MM.1S (cell line): ENCODE measurements around the gene SORL1-AS1.

Experiments
- DNase-seq: peaks from one replicate; pipeline ENCODE4 v3.0.0-alpha.2; 2015
- H2AFZ ChIP-seq: fragments of 300-600 bp; sonication (generic); 2 replicates; pipeline ENCODE4 v1.6.0; 2016; ENCODE audit warnings: antibody characterized with exemption, low read length
- H3F3A ChIP-seq: fragments of 300-600 bp; sonication (generic); 2 replicates; pipeline ENCODE4 v1.6.1; 2016; ENCODE audit warnings: mild to moderate bottlenecking, antibody characterized with exemption, low read length, moderate library complexity, mixed read lengths; ENCODE audit not compliant: insufficient read depth
- H3K27ac ChIP-seq: fragments of 300-600 bp; sonication (generic); 2 replicates; pipeline ENCODE4 v1.5.1; 2016; ENCODE audit warnings: mild to moderate bottlenecking, low read length
- H3K27me3 ChIP-seq: fragments of 300-600 bp; sonication (generic); replicated peaks from 2 replicates; pipeline ENCODE4 v1.6.0; 2016; ENCODE audit warnings: low read length; ENCODE audit not compliant: insufficient read depth
- H3K36me3 ChIP-seq: fragments of 300-600 bp; sonication (generic); replicated peaks from 2 replicates; pipeline ENCODE4 v1.6.1; 2016; ENCODE audit warnings: mild to moderate bottlenecking, low read length, mixed read lengths; ENCODE audit not compliant: insufficient read depth
- H3K4me1 ChIP-seq: fragments of 300-600 bp; sonication (generic); 2 replicates; pipeline ENCODE4 v1.6.1; 2016; ENCODE audit warnings: low read length, mixed read lengths
- H3K4me2 ChIP-seq: fragments of 300-600 bp; sonication (generic); 2 replicates; pipeline ENCODE4 v1.6.0; 2016; ENCODE audit warnings: low read depth, low read length
- H3K4me3 ChIP-seq: fragments of 300-600 bp; sonication (generic); 2 replicates; pipeline ENCODE4 v1.5.1; 2016; ENCODE audit warnings: low read length, mixed read lengths
- H3K79me2 ChIP-seq: fragments of 300-600 bp; sonication (generic); 2 replicates; pipeline ENCODE4 v1.6.1; 2016; ENCODE audit warnings: mixed run types, low read length, mixed read lengths
- H3K9ac ChIP-seq: fragments of 300-600 bp; sonication (generic); 2 replicates; pipeline ENCODE4 v1.6.1; 2016; ENCODE audit warnings: low read length, mixed read lengths
- H3K9me2 ChIP-seq: fragments of 300-600 bp; sonication (generic); replicated peaks from 2 replicates; pipeline ENCODE4 v1.6.1; 2016; ENCODE audit warnings: mild to moderate bottlenecking, low read length, mixed read lengths; ENCODE audit not compliant: insufficient read depth
- H3K9me3 ChIP-seq: fragments of 300-600 bp; sonication (generic); replicated peaks from 2 replicates; pipeline ENCODE4 v1.6.1; 2016; ENCODE audit warnings: mild to moderate bottlenecking, low read length, mixed read lengths; ENCODE audit not compliant: insufficient read depth
- H4K20me1 ChIP-seq: fragments of 300-600 bp; sonication (generic); 2 replicates; pipeline ENCODE4 v1.6.1; 2016; ENCODE audit warnings: mild to moderate bottlenecking, low read length, moderate library complexity, mixed read lengths; ENCODE audit not compliant: insufficient read depth
- EZH2 ChIP-seq: fragments of 300-600 bp; sonication (generic); optimal IDR thresholded peaks from 2 replicates; pipeline ENCODE3; 2017; ENCODE audit warnings: low read depth, mild to moderate bottlenecking, antibody characterized with exemption, low read length, mixed read lengths
- EZH2phosphoT487 ChIP-seq: fragments of 300-600 bp; sonication (generic); IDR thresholded peaks from 2 replicates; pipeline ENCODE4 v1.6.1; 2018; ENCODE audit warnings: antibody characterized with exemption, low read length
- TF ChIP-seq, protein P1 (sequence below): fragments of 300-600 bp; sonication (generic); IDR thresholded peaks from 2 replicates; pipeline ENCODE4 v1.5.1; 2016; ENCODE audit warnings: antibody characterized with exemption, low read length, mixed read lengths

SORL1-AS1 gene

DNA sequence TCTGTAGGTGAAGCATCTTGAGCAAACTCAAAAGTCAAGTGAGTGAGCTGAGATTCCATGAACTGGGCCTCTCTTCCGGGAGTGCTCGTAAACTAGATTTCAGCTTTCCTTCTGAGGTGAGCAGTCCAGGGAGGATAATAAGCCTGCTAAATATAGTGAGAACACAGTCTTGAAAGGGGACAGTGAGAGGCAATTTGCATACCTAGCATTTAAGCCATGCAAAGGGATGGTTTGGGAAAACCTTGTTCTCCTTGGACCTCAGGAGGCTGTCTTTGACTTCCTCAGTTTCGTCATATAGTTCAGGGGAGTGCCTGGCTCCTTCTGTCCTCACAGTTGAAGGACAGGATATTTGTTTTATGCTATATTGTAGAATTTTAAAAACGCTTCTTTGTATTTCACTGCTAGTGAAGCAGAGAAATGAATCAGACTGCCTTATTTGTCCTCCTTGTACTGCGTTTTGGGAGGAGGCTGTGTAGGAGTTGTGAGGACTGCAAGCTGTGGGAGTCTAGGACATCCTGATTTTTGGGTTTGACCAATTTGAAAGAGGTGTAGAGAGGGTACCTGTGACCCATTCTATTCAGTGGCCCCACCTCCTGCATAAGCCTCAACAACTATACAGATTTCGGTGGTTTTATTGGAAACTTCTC lies 11.0 kb upstream of the SORL1-AS1 start:
- Histone ChIP-seq H3K9ac (no peak overlapping the region), H3K9me3 (no peaks in the 10 kb centered on the region), H3K4me1 (no peaks in the 10 kb centered on the region), H3K4me3 (no peak overlapping the region), H3K4me2 (no peak overlapping the region), H3K79me2 (no peaks in the 10 kb centered on the region), H3K9me2 (no peaks in the 10 kb centered on the region), H4K20me1 (no peaks in the 10 kb centered on the region), H2AFZ (no peak overlapping the region), H3K27me3 (no peaks in the 10 kb centered on the region), H3F3A (no peaks in the 10 kb centered on the region), H3K36me3 (no peaks in the 10 kb centered on the region), H3K27ac (no peak overlapping the region)
- no peak for DNase-seq
- TF ChIP-seq EZH2phosphoT487, result no peak

- Histone ChIP-seq H3F3A (no peaks in the 10 kb centered on the region), H3K27ac (no peak overlapping the region), H3K4me1 (no peaks in the 10 kb centered on the region), H3K9ac (no peak overlapping the region), H3K4me3 (no peak overlapping the region), H3K9me2 (no peaks in the 10 kb centered on the region), H4K20me1 (no peaks in the 10 kb centered on the region), H3K27me3 (no peaks in the 10 kb centered on the region), H3K4me2 (no peak overlapping the region), H3K79me2 (no peaks in the 10 kb centered on the region), H3K36me3 (no peaks in the 10 kb centered on the region), H2AFZ (no peak overlapping the region), H3K9me3 (no peaks in the 10 kb centered on the region)
- no peak for DNase-seq
- TF ChIP-seq EZH2, result no peak
- TF ChIP-seq, protein P1, sequence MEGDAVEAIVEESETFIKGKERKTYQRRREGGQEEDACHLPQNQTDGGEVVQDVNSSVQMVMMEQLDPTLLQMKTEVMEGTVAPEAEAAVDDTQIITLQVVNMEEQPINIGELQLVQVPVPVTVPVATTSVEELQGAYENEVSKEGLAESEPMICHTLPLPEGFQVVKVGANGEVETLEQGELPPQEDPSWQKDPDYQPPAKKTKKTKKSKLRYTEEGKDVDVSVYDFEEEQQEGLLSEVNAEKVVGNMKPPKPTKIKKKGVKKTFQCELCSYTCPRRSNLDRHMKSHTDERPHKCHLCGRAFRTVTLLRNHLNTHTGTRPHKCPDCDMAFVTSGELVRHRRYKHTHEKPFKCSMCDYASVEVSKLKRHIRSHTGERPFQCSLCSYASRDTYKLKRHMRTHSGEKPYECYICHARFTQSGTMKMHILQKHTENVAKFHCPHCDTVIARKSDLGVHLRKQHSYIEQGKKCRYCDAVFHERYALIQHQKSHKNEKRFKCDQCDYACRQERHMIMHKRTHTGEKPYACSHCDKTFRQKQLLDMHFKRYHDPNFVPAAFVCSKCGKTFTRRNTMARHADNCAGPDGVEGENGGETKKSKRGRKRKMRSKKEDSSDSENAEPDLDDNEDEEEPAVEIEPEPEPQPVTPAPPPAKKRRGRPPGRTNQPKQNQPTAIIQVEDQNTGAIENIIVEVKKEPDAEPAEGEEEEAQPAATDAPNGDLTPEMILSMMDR, result no peak
- no peak for TF ChIP-seq EZH2phosphoT487
These were observed 9.1 kb upstream of the SORL1-AS1 start for GRCh38 chr11:121461843-121462242.

- DNase-seq, result no peak
- H3K9me2 ChIP-seq, result no peaks in the 10 kb centered on the region
- H3K36me3 ChIP-seq, result no peaks in the 10 kb centered on the region
- H3K27ac ChIP-seq, result no peak overlapping the region
- no peak overlapping the region for H2AFZ ChIP-seq
- no peaks in the 10 kb centered on the region for H3K4me1 ChIP-seq
- no peaks in the 10 kb centered on the region for H3K9me3 ChIP-seq
- no peaks in the 10 kb centered on the region for H3F3A ChIP-seq
- no peaks in the 10 kb centered on the region for H3K79me2 ChIP-seq
- no peak overlapping the region for H3K9ac ChIP-seq
- no peak overlapping the region for H3K4me3 ChIP-seq
- no peak overlapping the region for H3K4me2 ChIP-seq
- H3K27me3 ChIP-seq, result no peaks in the 10 kb centered on the region
- no peaks in the 10 kb centered on the region for H4K20me1 ChIP-seq
- TF ChIP-seq, protein P1, result no peak
- TF ChIP-seq EZH2 (no peak), EZH2phosphoT487 (no peak)
These were observed 8.3 kb upstream of the SORL1-AS1 start for GRCh38 chr11:121460941-121461514.

DNA sequence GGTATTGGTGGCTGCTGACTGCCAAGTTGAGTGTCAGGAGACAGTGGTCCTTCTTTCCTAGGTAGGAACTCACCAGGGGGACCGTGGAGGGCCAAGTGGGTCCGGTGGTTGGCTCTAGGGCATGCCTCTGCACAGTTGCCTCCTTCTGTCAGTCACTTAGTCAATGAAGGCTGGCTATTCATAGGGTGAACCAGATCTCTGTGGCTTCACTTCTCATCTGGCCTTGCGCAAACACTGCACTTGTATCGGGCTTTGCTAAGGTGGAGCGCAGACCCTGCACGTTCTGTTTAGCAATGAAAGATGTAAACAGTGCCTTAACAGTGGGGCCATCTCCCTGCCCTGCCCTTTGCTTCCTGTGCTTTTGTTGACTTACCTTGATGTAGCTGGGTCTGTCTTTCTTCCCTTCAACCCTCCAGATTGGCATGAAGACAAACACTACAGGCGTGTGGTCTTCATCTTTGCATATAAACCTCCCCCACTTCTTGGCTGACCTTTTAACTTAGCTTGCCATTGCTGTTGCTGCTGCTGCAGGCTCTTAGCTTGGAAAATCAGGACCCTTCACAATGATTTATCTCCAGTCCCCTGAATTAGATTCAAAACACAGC lies 6.7 kb upstream of the SORL1-AS1 start:
- Histone ChIP-seq H3K27ac (no peak overlapping the region), H3K79me2 (no peaks in the 10 kb centered on the region), H3K36me3 (no peaks in the 10 kb centered on the region), H3K4me3 (no peak overlapping the region), H3K9me2 (no peaks in the 10 kb centered on the region), H3K4me2 (no peak overlapping the region), H3K9me3 (no peaks in the 10 kb centered on the region), H3K27me3 (no peaks in the 10 kb centered on the region), H2AFZ (no peak overlapping the region), H4K20me1 (no peaks in the 10 kb centered on the region), H3K9ac (no peak overlapping the region), H3K4me1 (no peaks in the 10 kb centered on the region), H3F3A (no peaks in the 10 kb centered on the region)
- no peak for DNase-seq
- TF ChIP-seq EZH2, result no peak
- no peak for TF ChIP-seq EZH2phosphoT487
- TF ChIP-seq, protein P1, result no peak
